Chondrocyte (in vitro differentiated cells): Measurements from ENCODE around the gene KRAS. TPM values are rescaled to one million over a fixed set of nuclear protein-coding genes. Genes with fewer than 3 reads are reported as not detected.

ENCODE experiments used
- DNase-seq: peaks from one replicate; pipeline ENCODE4 v3.0.0; 2021; ENCODE audit warnings: mixed read lengths, low spot score
- H3K27ac Mint-ChIP-seq: one replicate; pipeline ENCODE4 v1.8.0; 2021; ENCODE audit warnings: mild to moderate bottlenecking, moderate library complexity, mixed read lengths; ENCODE audit not compliant: unreplicated experiment
- H3K27me3 Mint-ChIP-seq: 2 replicates; pipeline ENCODE4 v1.8.0; 2021; ENCODE audit warnings: low read depth, mixed read lengths
- H3K36me3 Mint-ChIP-seq: 2 replicates; pipeline ENCODE4 v1.8.0; 2021; ENCODE audit warnings: low read depth, mixed read lengths
- H3K4me1 Mint-ChIP-seq: 2 replicates; pipeline ENCODE4 v1.8.0; 2021; ENCODE audit warnings: low read depth, mild to moderate bottlenecking, mixed read lengths
- H3K4me3 Mint-ChIP-seq: one replicate; pipeline ENCODE4 v1.8.0; 2021; ENCODE audit warnings: mild to moderate bottlenecking, moderate library complexity, mixed read lengths; ENCODE audit not compliant: unreplicated experiment
- H3K9me3 Mint-ChIP-seq: 2 replicates; pipeline ENCODE4 v1.8.0; 2021; ENCODE audit warnings: low read depth, mixed read lengths
- total RNA-seq: library from RNA; stranded (reverse); gene quantifications from 3 replicates; pipeline ENCODE4 v1.2.1, GENCODE V29; 2021
- TF ChIP-seq, protein P1 (sequence below): fragments of 200-600 bp; sonication (generic); IDR thresholded peaks from 2 replicates; pipeline ENCODE4 v1.5.0; 2021; ENCODE audit warnings: antibody characterized with exemption, mild to moderate bottlenecking, moderate library complexity

KRAS gene
- total RNA-seq, 1 donor from 2014 or later = 31.7 TPM

DNA sequence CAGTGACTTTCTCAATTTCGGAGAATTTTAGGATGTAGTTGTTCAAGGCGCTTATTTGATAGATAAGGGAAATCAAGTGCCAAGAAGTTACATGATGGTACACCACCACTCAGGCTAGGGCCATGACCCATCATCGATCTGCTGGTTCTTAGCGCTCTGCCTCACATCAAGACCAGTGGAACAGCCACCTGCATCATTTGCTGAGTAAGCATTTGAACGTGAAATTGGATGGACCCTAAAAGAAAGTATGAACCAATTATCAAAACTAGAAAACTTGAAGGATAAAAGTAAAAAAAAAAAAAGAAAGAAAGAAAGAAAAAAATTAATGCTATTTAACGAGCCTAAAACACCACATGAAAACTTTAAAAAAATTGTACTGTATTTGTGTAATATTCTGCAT is 27.5 kb upstream of the KRAS start:
- no peaks in the 10 kb centered on the region for H3K27me3 Mint-ChIP-seq
- no peaks in the 10 kb centered on the region for H3K9me3 Mint-ChIP-seq
- TF ChIP-seq, protein P1, sequence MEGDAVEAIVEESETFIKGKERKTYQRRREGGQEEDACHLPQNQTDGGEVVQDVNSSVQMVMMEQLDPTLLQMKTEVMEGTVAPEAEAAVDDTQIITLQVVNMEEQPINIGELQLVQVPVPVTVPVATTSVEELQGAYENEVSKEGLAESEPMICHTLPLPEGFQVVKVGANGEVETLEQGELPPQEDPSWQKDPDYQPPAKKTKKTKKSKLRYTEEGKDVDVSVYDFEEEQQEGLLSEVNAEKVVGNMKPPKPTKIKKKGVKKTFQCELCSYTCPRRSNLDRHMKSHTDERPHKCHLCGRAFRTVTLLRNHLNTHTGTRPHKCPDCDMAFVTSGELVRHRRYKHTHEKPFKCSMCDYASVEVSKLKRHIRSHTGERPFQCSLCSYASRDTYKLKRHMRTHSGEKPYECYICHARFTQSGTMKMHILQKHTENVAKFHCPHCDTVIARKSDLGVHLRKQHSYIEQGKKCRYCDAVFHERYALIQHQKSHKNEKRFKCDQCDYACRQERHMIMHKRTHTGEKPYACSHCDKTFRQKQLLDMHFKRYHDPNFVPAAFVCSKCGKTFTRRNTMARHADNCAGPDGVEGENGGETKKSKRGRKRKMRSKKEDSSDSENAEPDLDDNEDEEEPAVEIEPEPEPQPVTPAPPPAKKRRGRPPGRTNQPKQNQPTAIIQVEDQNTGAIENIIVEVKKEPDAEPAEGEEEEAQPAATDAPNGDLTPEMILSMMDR = no peak
- H3K36me3 Mint-ChIP-seq = no peaks in the 10 kb centered on the region
- no peak overlapping the region for H3K4me3 Mint-ChIP-seq
- H3K4me1 Mint-ChIP-seq = peaks cover 26% of the 10 kb centered on the region
- no peak overlapping the region for H3K27ac Mint-ChIP-seq
- DNase-seq = no peak

DNA sequence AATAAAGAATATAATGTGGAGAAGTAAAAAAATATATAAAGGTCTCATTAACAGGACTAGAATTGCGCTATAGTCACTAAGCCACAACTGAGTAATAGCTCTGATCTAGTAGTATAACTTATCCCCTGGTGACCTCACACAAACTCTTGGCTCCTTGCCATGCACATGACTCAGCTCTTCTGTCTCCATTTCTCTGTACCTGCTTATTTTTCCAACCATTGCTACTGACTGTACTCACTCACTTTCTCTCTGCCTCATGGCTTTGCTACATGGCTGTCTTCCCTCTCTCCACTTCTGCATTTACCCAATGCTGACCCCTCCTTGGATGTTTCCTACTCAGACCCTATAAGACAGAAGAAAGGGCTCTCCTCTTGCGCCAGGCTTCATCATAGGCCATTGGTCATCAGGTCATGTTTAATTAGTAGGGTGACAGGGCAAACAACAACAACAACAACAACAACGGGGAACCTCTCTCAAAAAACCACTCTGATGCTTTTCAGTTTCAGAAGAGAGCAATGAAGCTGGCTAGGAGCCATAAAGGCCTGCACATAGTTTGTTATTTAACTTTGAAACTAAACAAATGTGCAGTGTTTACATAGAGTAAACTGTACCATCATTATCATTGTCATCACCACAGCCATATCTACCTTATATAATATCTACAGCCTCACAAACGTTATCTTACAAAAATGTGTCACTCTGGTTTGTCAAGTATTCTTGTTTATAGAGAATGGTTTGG is 25.6 kb upstream of the KRAS start:
- no peaks in the 10 kb centered on the region for H3K36me3 Mint-ChIP-seq
- peak overlapping the region; percentile 74 for H3K27ac Mint-ChIP-seq
- TF ChIP-seq, protein P1 = no peak
- no peak for DNase-seq
- no peak overlapping the region for H3K4me3 Mint-ChIP-seq
- no peaks in the 10 kb centered on the region for H3K27me3 Mint-ChIP-seq
- H3K4me1 Mint-ChIP-seq = peaks cover 24% of the 10 kb centered on the region
- H3K9me3 Mint-ChIP-seq = no peaks in the 10 kb centered on the region

DNA sequence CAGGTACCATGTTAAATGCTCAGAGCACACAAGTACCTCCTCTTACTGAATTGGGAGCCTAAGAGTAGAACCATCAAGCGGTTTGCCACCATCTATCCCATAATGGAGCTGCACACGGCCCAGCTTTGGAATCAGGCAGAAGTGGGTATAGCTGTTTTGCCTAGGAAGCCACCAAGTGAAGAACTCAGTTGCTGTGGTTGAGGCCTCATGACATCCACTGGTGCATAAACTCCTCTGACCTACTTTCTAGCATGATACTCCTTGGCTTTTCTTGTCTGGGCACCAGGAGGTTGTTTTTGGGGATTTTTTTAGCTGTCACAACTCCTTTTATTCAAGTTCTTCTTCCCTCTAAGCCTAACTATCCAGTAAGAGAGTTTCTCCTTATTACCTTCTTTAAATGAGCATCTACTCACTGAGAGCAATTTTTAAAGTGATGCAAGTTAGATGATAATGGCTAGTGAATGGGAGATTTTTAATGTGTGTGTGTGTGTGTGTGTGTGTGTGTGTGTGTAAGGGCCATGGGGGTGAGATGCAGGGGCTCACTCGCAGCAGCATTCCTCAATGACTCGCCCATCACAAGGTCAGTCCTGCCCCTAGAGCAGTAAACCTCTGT is 20.9 kb upstream of the KRAS start:
- no peaks in the 10 kb centered on the region for H3K36me3 Mint-ChIP-seq
- TF ChIP-seq, protein P1 = no peak
- no peaks in the 10 kb centered on the region for H3K9me3 Mint-ChIP-seq
- DNase-seq = no peak
- H3K27me3 Mint-ChIP-seq = no peaks in the 10 kb centered on the region
- no peak overlapping the region for H3K4me3 Mint-ChIP-seq
- H3K4me1 Mint-ChIP-seq = peaks cover 36% of the 10 kb centered on the region
- no peak overlapping the region for H3K27ac Mint-ChIP-seq

DNA sequence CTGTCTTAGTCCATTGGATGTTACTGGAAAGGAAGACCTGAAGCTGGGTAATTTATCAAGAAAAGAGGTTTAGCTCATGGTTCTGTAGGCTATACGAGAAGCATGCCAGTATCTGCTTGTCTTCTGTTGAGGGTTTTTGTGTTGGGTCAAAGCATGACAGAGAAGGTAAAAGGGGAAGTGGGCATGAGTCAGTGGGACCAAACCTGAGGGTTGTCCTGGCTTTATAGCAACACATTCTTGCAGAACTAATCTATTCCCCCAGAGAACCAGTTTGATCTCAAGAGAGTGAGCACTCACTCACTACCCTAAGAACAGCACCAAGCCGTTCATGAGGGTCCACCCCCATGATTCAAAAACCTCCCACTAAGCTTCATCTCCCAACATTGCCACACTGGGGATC is 19.0 kb upstream of the KRAS start:
- H3K4me1 Mint-ChIP-seq = peaks cover 37% of the 10 kb centered on the region
- no peaks in the 10 kb centered on the region for H3K9me3 Mint-ChIP-seq
- TF ChIP-seq, protein P1 = no peak

DNA sequence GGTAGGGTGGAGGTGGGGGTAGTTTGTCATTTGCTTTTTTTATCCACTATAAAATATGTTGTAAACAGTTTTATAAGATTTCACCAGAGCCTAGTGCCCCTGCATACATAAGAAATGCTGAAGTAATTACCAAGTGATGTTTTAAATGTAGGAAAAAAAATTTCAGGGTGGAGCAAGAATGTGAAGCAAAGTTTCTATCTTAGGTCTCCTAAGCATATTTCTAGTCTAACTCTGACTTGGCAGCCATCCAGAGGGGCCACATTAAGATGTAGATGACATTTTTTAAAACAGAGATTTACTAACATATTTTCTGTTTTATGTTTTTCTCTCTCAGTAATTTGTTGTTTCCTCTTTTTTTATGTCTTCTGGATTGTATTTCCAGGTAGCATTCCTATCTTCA is 15.8 kb upstream of the KRAS start:
- H3K36me3 Mint-ChIP-seq = no peaks in the 10 kb centered on the region
- DNase-seq = no peak

More for the DNA sequence above, 19.0 kb upstream of the KRAS start:
- DNase-seq = no peak
- Mint-ChIP-seq H3K27ac (no peak overlapping the region), H3K27me3 (no peaks in the 10 kb centered on the region), H3K36me3 (no peaks in the 10 kb centered on the region), H3K4me3 (no peak overlapping the region)

More for the DNA sequence above, 15.8 kb upstream of the KRAS start:
- Mint-ChIP-seq H3K4me3 (no peak overlapping the region), H3K9me3 (no peaks in the 10 kb centered on the region), H3K4me1 (peaks cover 30% of the 10 kb centered on the region), H3K27ac (peak overlapping the region; percentile 27), H3K27me3 (no peaks in the 10 kb centered on the region)
- TF ChIP-seq, protein P1 = no peak
